ENCODE measurements around the gene JMJD1C.

GRCh38 chr10:63434866-63435854, 30.6 kb downstream of the JMJD1C start:
- TF ChIP-seq CTCF (IDR thresholded peaks at IDR 0.05) (no peak), POLR2A (IDR thresholded peaks at IDR 0.05) (no peak)
